Esophagus muscularis mucosa (tissue), 4 donors: ENCODE measurements around the gene HOXB7. TPM values are rescaled to one million over a fixed set of nuclear protein-coding genes. Genes with fewer than 3 reads are reported as not detected.
A peak's percentile ranks its signal among the peaks of the same experiment; 100 is the strongest.

Source experiments
- DNase-seq: peaks from one replicate; pipeline ENCODE4 v3.0.0-alpha.2; 2017; ENCODE audit errors: extremely low spot score
- H3K27ac ChIP-seq, 4 donors: fragments of 200-600 bp; sonication (generic); replicated peaks in 1 of 4; 1 replicate in 3 of 4; 2 replicates in 1 of 4; pipeline ENCODE4 v1.5.1; 2016 to 2019; ENCODE audit warnings: mild to moderate bottlenecking in 1 of 4
- H3K27me3 ChIP-seq, 4 donors: fragments of 200-600 bp; sonication (generic); one replicate each; pipeline versions ENCODE4 v1.5.1 to v1.6.0; 2016 to 2019
- H3K36me3 ChIP-seq, 4 donors: fragments of 200-600 bp; sonication (generic); one replicate each; pipeline ENCODE4 v1.5.1; 2016 to 2019
- H3K4me1 ChIP-seq, 4 donors: fragments of 200-600 bp; sonication (generic); one replicate each; pipeline ENCODE4 v1.5.1; 2016 to 2019
- H3K4me3 ChIP-seq, 4 donors: fragments of 200-600 bp; sonication (generic); 1 replicate in 2 of 4; 2 replicates in 2 of 4; pipeline ENCODE4 v1.5.1; 2016 to 2019; ENCODE audit warnings: mild to moderate bottlenecking in 4 of 4, moderate library complexity in 1 of 4
- H3K9me3 ChIP-seq, 4 donors: fragments of 200-600 bp; sonication (generic); 1 replicate in 3 of 4; 2 replicates in 1 of 4; pipeline ENCODE4 v1.5.1; 2016 to 2019
- EP300 ChIP-seq: sonication (generic); formaldehyde crosslinking; IDR thresholded peaks from one replicate; pipeline ENCODE4 v1.6.1; 2017; ENCODE audit warnings: antibody characterized with exemption
- POLR2A ChIP-seq: fragments of 450-650 bp; IDR thresholded peaks from one replicate; pipeline ENCODE4 v1.6.1; 2017; ENCODE audit warnings: antibody characterized with exemption, moderate library complexity, mild to moderate bottlenecking, low read depth
- POLR2AphosphoS5 ChIP-seq, 2 donors: sonication (generic); formaldehyde crosslinking; IDR thresholded peaks; one replicate each; pipeline ENCODE4 v1.6.1; 2017; ENCODE audit warnings: antibody characterized with exemption in 2 of 2
- WGBS: methylation state at CpG from one replicate; pipeline ENCODE4 v1.1.5; 2018; 5-methylcytosine and 5-hydroxymethylcytosine counted together
- intact Hi-C: fragments of 100-400 bp; cut with DNase I; formaldehyde crosslinking; loops from one replicate; pipeline ENCODE4 v1.15.1; 2023
- total RNA-seq, 4 donors: library from RNA; depleted of rRNA; stranded (reverse); fragments of >200 nt; gene quantifications; one replicate each; pipeline versions ENCODE4 v1.1.0 to v1.2.1, GENCODE V29; 2016
- TF ChIP-seq, protein P1 (sequence below), 3 experiments: fragments of 200-600 bp in 2 of 3; fragments of 450-650 bp in 1 of 3; sonication (generic) in 2 of 3; IDR thresholded peaks; one replicate each; pipeline ENCODE4 v1.5.1; 2017 to 2019; ENCODE audit warnings: antibody characterized with exemption in 3 of 3, mild to moderate bottlenecking in 2 of 3, moderate library complexity in 1 of 3

Gene HOXB7
- total RNA-seq, 4 donors from 2014 or later: 0.52 to 1.7 (median 0.66) TPM

DNA sequence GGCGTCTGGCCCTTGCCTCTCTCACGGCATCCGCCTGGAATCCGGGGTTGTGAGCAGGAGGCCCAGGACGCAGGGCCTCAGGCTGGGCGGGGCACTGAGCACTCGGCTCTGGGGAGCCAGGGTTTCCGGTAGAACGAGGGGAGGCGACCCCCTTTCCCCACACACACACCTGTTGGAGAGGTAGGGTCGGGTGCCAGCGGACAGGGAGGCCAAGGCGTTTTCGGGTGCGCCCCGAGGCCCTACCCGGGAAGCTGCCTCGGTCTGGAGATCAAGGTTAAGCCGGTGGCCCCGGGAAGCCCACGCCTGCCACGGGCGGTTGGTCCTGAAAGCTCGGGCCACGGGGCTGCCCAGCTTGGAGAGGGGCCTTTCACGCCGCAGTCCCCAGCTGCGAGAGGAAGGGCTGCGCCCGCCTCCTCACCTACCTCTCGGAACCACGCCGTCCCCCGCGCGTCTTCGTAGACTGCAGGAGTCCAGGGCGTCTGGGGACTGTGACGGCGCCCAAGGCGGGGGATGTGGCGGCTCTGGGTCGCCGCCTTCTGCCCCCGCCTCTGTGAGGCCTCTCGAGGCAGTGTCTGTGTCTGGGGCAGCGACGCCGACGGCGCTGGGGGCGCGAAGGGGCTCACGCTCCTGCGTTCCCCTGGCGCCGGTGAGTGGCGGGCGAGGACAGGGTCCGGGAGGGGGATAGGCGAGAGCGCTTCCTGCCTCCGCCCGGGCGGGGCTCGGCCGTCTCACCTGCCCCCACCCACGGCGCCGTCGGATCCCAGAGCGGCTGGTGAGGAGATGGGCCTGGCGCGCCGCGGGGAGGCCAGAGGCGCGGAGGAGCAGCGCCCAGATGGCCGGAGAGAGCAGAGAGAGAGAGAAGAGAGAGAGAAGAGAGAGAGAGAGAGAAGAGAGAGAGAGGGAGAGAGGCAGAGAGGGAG is 35.6 kb upstream of the HOXB7 start:
- Histone ChIP-seq H3K27ac (no peak overlapping the region), H3K27me3 (peaks cover 4 to 99% (median 64%) of the 10 kb centered on the region in 4 donors)
- 2% methylated on average over 29 of the region's 80 CpGs for WGBS

DNA sequence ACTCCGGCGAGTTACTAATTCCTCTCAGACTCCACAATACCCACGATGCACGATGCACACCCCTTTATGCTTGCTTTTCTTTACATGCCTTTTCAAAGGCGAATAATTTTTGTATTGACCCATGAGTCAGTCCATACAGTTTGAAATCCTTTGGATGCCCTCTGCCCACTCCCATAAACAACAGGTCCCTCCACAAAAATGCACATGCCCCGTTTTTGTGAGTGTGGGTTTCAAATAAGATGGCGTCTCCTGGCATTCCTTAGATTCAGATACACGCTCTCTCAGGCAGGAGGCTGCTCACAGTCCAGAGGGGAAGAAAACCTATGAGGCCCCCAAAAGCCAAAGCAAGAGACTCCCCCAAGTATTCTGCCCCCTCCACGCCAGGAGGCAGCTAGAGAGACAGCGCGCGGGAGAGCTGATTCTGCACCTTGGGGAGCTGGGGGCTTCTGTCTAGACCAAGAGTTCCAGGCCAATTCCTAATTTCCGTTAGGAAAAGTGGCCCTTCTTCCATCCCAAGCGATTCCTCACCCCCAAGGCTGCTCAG is 34.9 kb upstream of the HOXB7 start:
- Histone ChIP-seq H3K4me1 (peaks cover 11 to 21% (median 19%) of the 10 kb centered on the region in 4 donors), H3K4me3 (no peak overlapping the region), H3K9me3 (no peaks in the 10 kb centered on the region), H3K27ac (no peak overlapping the region), H3K36me3 (no peaks in the 10 kb centered on the region), H3K27me3 (peaks cover 4 to 100% (median 69%) of the 10 kb centered on the region in 4 donors)
- no peak for DNase-seq
- 29% methylated on average over 12 of the region's 14 CpGs for WGBS
- intact Hi-C loops: no loop called here
- TF ChIP-seq EP300 (no peak), POLR2A (no peak), POLR2AphosphoS5 (IDR thresholded peaks at IDR 0.05) (no peak)
- TF ChIP-seq, protein P1, sequence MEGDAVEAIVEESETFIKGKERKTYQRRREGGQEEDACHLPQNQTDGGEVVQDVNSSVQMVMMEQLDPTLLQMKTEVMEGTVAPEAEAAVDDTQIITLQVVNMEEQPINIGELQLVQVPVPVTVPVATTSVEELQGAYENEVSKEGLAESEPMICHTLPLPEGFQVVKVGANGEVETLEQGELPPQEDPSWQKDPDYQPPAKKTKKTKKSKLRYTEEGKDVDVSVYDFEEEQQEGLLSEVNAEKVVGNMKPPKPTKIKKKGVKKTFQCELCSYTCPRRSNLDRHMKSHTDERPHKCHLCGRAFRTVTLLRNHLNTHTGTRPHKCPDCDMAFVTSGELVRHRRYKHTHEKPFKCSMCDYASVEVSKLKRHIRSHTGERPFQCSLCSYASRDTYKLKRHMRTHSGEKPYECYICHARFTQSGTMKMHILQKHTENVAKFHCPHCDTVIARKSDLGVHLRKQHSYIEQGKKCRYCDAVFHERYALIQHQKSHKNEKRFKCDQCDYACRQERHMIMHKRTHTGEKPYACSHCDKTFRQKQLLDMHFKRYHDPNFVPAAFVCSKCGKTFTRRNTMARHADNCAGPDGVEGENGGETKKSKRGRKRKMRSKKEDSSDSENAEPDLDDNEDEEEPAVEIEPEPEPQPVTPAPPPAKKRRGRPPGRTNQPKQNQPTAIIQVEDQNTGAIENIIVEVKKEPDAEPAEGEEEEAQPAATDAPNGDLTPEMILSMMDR (IDR thresholded peaks at IDR 0.05): no peak

More for the DNA sequence above, 35.6 kb upstream of the HOXB7 start:
- TF ChIP-seq, protein P1 (IDR thresholded peaks at IDR 0.05): no peak
- H3K4me1 ChIP-seq: peaks cover 11 to 21% (median 19%) of the 10 kb centered on the region in 4 donors
- H3K9me3 ChIP-seq: no peaks in the 10 kb centered on the region
- intact Hi-C loops: no loop called here
- no peaks in the 10 kb centered on the region for H3K36me3 ChIP-seq
- no peak for DNase-seq
- peak overlapping the region in 3 of 4 donors; percentile 47 to 58 (median 49) for H3K4me3 ChIP-seq

GRCh38 chr17:48644910-48645557 is 34.2 kb upstream of the HOXB7 start:
- Histone ChIP-seq H3K4me3 (no peak overlapping the region), H3K27me3 (peaks cover 4 to 100% (median 71%) of the 10 kb centered on the region in 4 donors), H3K4me1 (peaks cover 11 to 21% (median 19%) of the 10 kb centered on the region in 4 donors), H3K27ac (no peak overlapping the region), H3K9me3 (no peaks in the 10 kb centered on the region), H3K36me3 (no peaks in the 10 kb centered on the region)
- no peak for DNase-seq
- intact Hi-C loops: no loop called here
- TF ChIP-seq, protein P1 (IDR thresholded peaks at IDR 0.05): no peak
- TF ChIP-seq POLR2AphosphoS5 (IDR thresholded peaks at IDR 0.05) (no peak), EP300 (no peak), POLR2A (no peak)
- 29% methylated on average over 6 of the region's 6 CpGs for WGBS

- H3K4me3 ChIP-seq: no peak overlapping the region
- intact Hi-C loops: no loop called here
- TF ChIP-seq EP300: no peak
- TF ChIP-seq, protein P1 (IDR thresholded peaks at IDR 0.05): no peak
- no peak for TF ChIP-seq POLR2A
- TF ChIP-seq POLR2AphosphoS5 (IDR thresholded peaks at IDR 0.05): no peak
- WGBS: 100% methylated on average over 1 of the region's 1 CpG
- peaks cover 11 to 21% (median 19%) of the 10 kb centered on the region in 4 donors for H3K4me1 ChIP-seq
- no peaks in the 10 kb centered on the region for H3K9me3 ChIP-seq
- DNase-seq: no peak
- H3K36me3 ChIP-seq: no peaks in the 10 kb centered on the region
- H3K27me3 ChIP-seq: peaks cover 4 to 100% (median 77%) of the 10 kb centered on the region in 4 donors
- H3K27ac ChIP-seq: no peak overlapping the region
Measured at GRCh38 chr17:48644159-48644558, 33.3 kb upstream of the HOXB7 start.
